Mammary epithelial cell (primary cell): ENCODE results near the gene DNAJC17.

Experiments
- EZH2 ChIP-seq: IDR thresholded peaks from 2 replicates; pipeline ENCODE4 v1.6.1; 2012; ENCODE audit warnings: low read length, inconsistent platforms, borderline replicate concordance
- TF ChIP-seq, protein P1 (sequence below), 2 donors: IDR thresholded peaks in 1 of 2; conservative IDR thresholded peaks in 1 of 2; 2 replicates each; pipeline ENCODE4 v1.5.1; 2011 to 2012; ENCODE audit warnings: inconsistent platforms in 2 of 2, low read length in 2 of 2, mild to moderate bottlenecking in 2 of 2, control low read depth in 1 of 2, low read depth in 1 of 2; ENCODE audit not compliant: insufficient read depth in 1 of 2; ENCODE audit errors: extremely low read depth in 1 of 2

DNA sequence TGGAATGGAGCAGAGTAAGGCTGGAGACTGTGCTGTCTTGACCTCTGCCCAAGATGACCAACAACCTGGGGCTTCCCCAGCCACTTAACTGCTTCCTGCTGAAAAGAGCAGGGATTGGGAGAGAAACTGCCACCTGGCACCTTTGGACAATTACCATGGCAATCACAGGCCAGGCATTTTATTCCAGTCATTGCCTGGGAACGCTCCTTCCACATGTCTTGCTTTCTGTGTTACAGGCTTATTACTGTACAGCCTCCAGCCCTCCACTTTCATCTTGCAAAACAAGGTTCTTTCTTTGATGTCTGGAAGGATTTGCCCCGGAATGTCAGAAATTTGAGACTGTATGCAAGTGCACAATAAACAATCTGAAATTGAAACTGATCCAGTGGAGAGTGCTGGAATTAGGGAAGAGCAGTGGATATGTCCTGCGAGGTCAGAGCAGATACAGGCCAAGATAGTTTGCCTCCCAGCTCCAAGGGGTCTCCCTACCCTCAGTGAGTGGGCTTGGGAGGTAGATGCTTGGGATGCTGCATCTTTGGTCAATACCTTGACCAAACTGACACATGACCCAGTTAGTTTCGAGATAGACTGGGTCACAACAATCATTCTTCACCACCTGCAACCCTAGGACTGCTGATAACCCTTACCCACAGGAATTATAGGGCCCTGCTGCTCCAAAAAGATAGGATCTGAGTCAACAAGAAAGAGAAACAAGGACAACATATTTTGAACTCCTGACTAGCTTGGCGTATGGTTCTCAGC lies 18.6 kb upstream of the DNAJC17 start:
- TF ChIP-seq, protein P1, sequence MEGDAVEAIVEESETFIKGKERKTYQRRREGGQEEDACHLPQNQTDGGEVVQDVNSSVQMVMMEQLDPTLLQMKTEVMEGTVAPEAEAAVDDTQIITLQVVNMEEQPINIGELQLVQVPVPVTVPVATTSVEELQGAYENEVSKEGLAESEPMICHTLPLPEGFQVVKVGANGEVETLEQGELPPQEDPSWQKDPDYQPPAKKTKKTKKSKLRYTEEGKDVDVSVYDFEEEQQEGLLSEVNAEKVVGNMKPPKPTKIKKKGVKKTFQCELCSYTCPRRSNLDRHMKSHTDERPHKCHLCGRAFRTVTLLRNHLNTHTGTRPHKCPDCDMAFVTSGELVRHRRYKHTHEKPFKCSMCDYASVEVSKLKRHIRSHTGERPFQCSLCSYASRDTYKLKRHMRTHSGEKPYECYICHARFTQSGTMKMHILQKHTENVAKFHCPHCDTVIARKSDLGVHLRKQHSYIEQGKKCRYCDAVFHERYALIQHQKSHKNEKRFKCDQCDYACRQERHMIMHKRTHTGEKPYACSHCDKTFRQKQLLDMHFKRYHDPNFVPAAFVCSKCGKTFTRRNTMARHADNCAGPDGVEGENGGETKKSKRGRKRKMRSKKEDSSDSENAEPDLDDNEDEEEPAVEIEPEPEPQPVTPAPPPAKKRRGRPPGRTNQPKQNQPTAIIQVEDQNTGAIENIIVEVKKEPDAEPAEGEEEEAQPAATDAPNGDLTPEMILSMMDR (conservative IDR thresholded peaks at IDR 0.05 in 1 of 2, IDR thresholded peaks at IDR 0.05 in 1 of 2; ENCODE audit: extremely low read depth in 1 of 2, insufficient read depth in 1 of 2, low read depth in 1 of 2, low read length in 2 of 2) = no peak
- TF ChIP-seq EZH2 = no peak
